ENCODE measurements around the gene PSIP1. TPM values are rescaled to one million over a fixed set of nuclear protein-coding genes. Genes with fewer than 3 reads are reported as not detected.
"Not testable (repeated sequence)": the region's sequence is repeated elsewhere in the genome, so short reads cannot be mapped to it uniquely, and the experiment has no call there.

Gene PSIP1
- total RNA-seq, 1 experiment from 2014 or later: 42.9 TPM

- ChIA-PET CTCF (no interaction called here), POLR2A (ENCODE audit: unreplicated experiment) (no interaction called here)
- no peak for TF ChIP-seq EZH2phosphoT487 (IDR thresholded peaks at IDR 0.05; ENCODE audit: borderline replicate concordance, low read length)
- TF ChIP-seq EZH2 (IDR thresholded peaks at IDR 0.05; ENCODE audit: low read length, unreplicated experiment): no peak
- no peak for TF ChIP-seq CTCF (conservative IDR thresholded peaks at IDR 0.05; ENCODE audit: low read depth, low read length)
- no peaks in the 10 kb centered on the region for H3K79me2 ChIP-seq (ENCODE audit: low read length)
- no peaks in the 10 kb centered on the region for H3K4me1 ChIP-seq (ENCODE audit: insufficient read depth, low read length)
- H3F3A ChIP-seq (ENCODE audit: low read length, unreplicated experiment): no peaks in the 10 kb centered on the region
- no peak overlapping the region for H2AFZ ChIP-seq (ENCODE audit: low read length)
- no peaks in the 10 kb centered on the region for H3K9me2 ChIP-seq (replicated peaks; ENCODE audit: low read length)
- no peak overlapping the region for H3K27ac ChIP-seq (ENCODE audit: low read length)
- no peaks in the 10 kb centered on the region for H3K9me3 ChIP-seq (ENCODE audit: low read length)
- no peak overlapping the region for H3K4me3 ChIP-seq (ENCODE audit: low read length)
- intact Hi-C loops (cut with micrococcal nuclease): no loop called here
- no peak overlapping the region for H3K4me2 ChIP-seq (ENCODE audit: low read length)
- no peaks in the 10 kb centered on the region; the same call in 1 of the 2 replicates for H3K36me3 ChIP-seq (ENCODE audit: low read depth, low read length)
- ATAC-seq: no peak
- H3K9ac ChIP-seq (ENCODE audit: low read length): no peak overlapping the region
- BruUV-seq (replicated peaks): no TSS peak
- H4K20me1 ChIP-seq (ENCODE audit: low read length): no peaks in the 10 kb centered on the region
- H3K27me3 ChIP-seq (ENCODE audit: low read length): no peaks in the 10 kb centered on the region
- no peak for DNase-seq
Observed at GRCh38 chr9:15529566-15530324, 19.0 kb upstream of the PSIP1 start.

- H3K4me2 ChIP-seq (ENCODE audit: low read length); H3K4me1 ChIP-seq (ENCODE audit: insufficient read depth, low read length); ATAC-seq; POLR2A ChIA-PET (ENCODE audit: unreplicated experiment); H3K27me3 ChIP-seq (ENCODE audit: low read length); H4K20me1 ChIP-seq (ENCODE audit: low read length); H3K79me2 ChIP-seq (ENCODE audit: low read length); H3K4me3 ChIP-seq (ENCODE audit: low read length); H3K9ac ChIP-seq (ENCODE audit: low read length); DNase-seq; H3K9me3 ChIP-seq (ENCODE audit: low read length); H3K27ac ChIP-seq (ENCODE audit: low read length); H3K36me3 ChIP-seq (ENCODE audit: low read depth, low read length); H3F3A ChIP-seq (ENCODE audit: low read length, unreplicated experiment); H2AFZ ChIP-seq (ENCODE audit: low read length); H3K9me2 ChIP-seq (replicated peaks; ENCODE audit: low read length); BruUV-seq (replicated peaks); CTCF ChIA-PET; intact Hi-C loops (cut with micrococcal nuclease): not testable (repeated sequence)
Observed at GRCh38 chr9:15527035-15527434, 16.3 kb upstream of the PSIP1 start.

- DNase-seq (no peak), ATAC-seq (no peak)
- Histone ChIP-seq H3K27ac (ENCODE audit: low read length) (no peak overlapping the region), H3K4me3 (ENCODE audit: low read length) (no peak overlapping the region), H3K4me2 (ENCODE audit: low read length) (no peak overlapping the region), H3K9me3 (ENCODE audit: low read length) (no peaks in the 10 kb centered on the region), H3K4me1 (ENCODE audit: insufficient read depth, low read length) (no peaks in the 10 kb centered on the region), H4K20me1 (ENCODE audit: low read length) (no peaks in the 10 kb centered on the region), H3K9me2 (replicated peaks; ENCODE audit: low read length) (no peaks in the 10 kb centered on the region), H3K79me2 (ENCODE audit: low read length) (no peaks in the 10 kb centered on the region), H3K36me3 (ENCODE audit: low read depth, low read length) (no peaks in the 10 kb centered on the region), H3K27me3 (ENCODE audit: low read length) (no peaks in the 10 kb centered on the region), H3K9ac (ENCODE audit: low read length) (no peak overlapping the region), H2AFZ (ENCODE audit: low read length) (no peak overlapping the region), H3F3A (ENCODE audit: low read length, unreplicated experiment) (no peaks in the 10 kb centered on the region)
- POLR2A ChIA-PET (ENCODE audit: unreplicated experiment): no interaction called here
- intact Hi-C loops (cut with micrococcal nuclease): no loop called here
- CTCF ChIA-PET: no interaction called here
- BruUV-seq (replicated peaks): no TSS peak
- TF ChIP-seq CTCF (conservative IDR thresholded peaks at IDR 0.05; ENCODE audit: low read depth, low read length) (no peak), EZH2 (IDR thresholded peaks at IDR 0.05; ENCODE audit: low read length, unreplicated experiment) (no peak), EZH2phosphoT487 (IDR thresholded peaks at IDR 0.05; ENCODE audit: borderline replicate concordance, low read length) (no peak)
Observed at GRCh38 chr9:15525958-15526357, 15.2 kb upstream of the PSIP1 start.

Measured in PC-3 (cell line).